Stomach smooth muscle (tissue), 2 donors: ENCODE results near the gene TMEM45B.

Experiments
- H3K27ac ChIP-seq: one replicate; pipeline ENCODE4 v1.7.0; 2013; ENCODE audit warnings: mild to moderate bottlenecking, low read length, inconsistent platforms
- H3K27me3 ChIP-seq, 2 donors: one replicate each; pipeline ENCODE4 v1.7.0; 2013; ENCODE audit warnings: low read length in 2 of 2; ENCODE audit not compliant: insufficient read depth in 2 of 2, control insufficient read depth in 1 of 2
- H3K36me3 ChIP-seq, 2 donors: one replicate each; pipeline ENCODE4 v1.7.0; 2013; ENCODE audit warnings: low read length in 2 of 2; ENCODE audit not compliant: control insufficient read depth in 2 of 2, insufficient read depth in 2 of 2
- H3K4me1 ChIP-seq: one replicate; pipeline ENCODE4 v1.7.0; 2013; ENCODE audit warnings: low read length; ENCODE audit not compliant: control insufficient read depth, insufficient read depth
- H3K4me3 ChIP-seq, 2 donors: one replicate each; pipeline ENCODE4 v1.7.0; 2013; ENCODE audit warnings: low read length in 2 of 2
- H3K9ac ChIP-seq, 2 donors: one replicate each; pipeline ENCODE4 v1.7.0; 2013; ENCODE audit warnings: low read length in 2 of 2, mild to moderate bottlenecking in 1 of 2
- H3K9me3 ChIP-seq, 2 donors: one replicate each; pipeline ENCODE4 v1.7.0; 2013; ENCODE audit warnings: low read length in 2 of 2; ENCODE audit not compliant: control insufficient read depth in 2 of 2
- donor health status: healthy.
- donor health status: Pancreatic carcinoma.

Gene TMEM45B

GRCh38 chr11:129871914-129872313 is 56.3 kb downstream of the TMEM45B start:
- no peaks in the 10 kb centered on the region for H3K9me3 ChIP-seq
- H3K9ac ChIP-seq, result no peak overlapping the region
- H3K4me3 ChIP-seq, result no peak overlapping the region
- H3K27me3 ChIP-seq, result no peaks in the 10 kb centered on the region
- H3K4me1 ChIP-seq, result no peaks in the 10 kb centered on the region
- H3K27ac ChIP-seq, result no peak overlapping the region
- peaks cover 62 to 76% of the 10 kb centered on the region in 2 donors for H3K36me3 ChIP-seq

- H3K9ac ChIP-seq, result no peak overlapping the region
- no peak overlapping the region for H3K4me3 ChIP-seq
- H3K36me3 ChIP-seq, result peaks cover 79 to 80% of the 10 kb centered on the region in 2 donors
- H3K27me3 ChIP-seq, result no peaks in the 10 kb centered on the region
- no peak overlapping the region for H3K27ac ChIP-seq
- no peaks in the 10 kb centered on the region for H3K4me1 ChIP-seq
- no peaks in the 10 kb centered on the region for H3K9me3 ChIP-seq
Measured at GRCh38 chr11:129880311-129880710, 64.7 kb downstream of the TMEM45B start.

GRCh38 chr11:129881570-129882170 is 66.0 kb downstream of the TMEM45B start:
- H3K27me3 ChIP-seq, result no peaks in the 10 kb centered on the region
- peaks cover 75 to 80% of the 10 kb centered on the region in 2 donors for H3K36me3 ChIP-seq
- no peak overlapping the region for H3K9ac ChIP-seq
- H3K27ac ChIP-seq, result no peak overlapping the region
- no peaks in the 10 kb centered on the region for H3K4me1 ChIP-seq
- H3K4me3 ChIP-seq, result no peak overlapping the region
- no peaks in the 10 kb centered on the region for H3K9me3 ChIP-seq

- Histone ChIP-seq H3K4me1 (no peaks in the 10 kb centered on the region), H3K4me3 (no peak overlapping the region), H3K27ac (no peak overlapping the region), H3K9me3 (no peaks in the 10 kb centered on the region), H3K27me3 (no peaks in the 10 kb centered on the region), H3K9ac (no peak overlapping the region), H3K36me3 (peaks cover 64 to 70% of the 10 kb centered on the region in 2 donors)
Measured at GRCh38 chr11:129884581-129884980, 68.9 kb downstream of the TMEM45B start.

- Histone ChIP-seq H3K9me3 (no peaks in the 10 kb centered on the region), H3K9ac (no peak overlapping the region), H3K4me1 (no peaks in the 10 kb centered on the region), H3K27me3 (no peaks in the 10 kb centered on the region), H3K4me3 (no peak overlapping the region), H3K27ac (no peak overlapping the region), H3K36me3 (peaks cover 62 to 71% of the 10 kb centered on the region in 2 donors)
Measured at GRCh38 chr11:129885381-129885780, 69.7 kb downstream of the TMEM45B start.

GRCh38 chr11:129888451-129888850 is 72.8 kb downstream of the TMEM45B start:
- no peak overlapping the region for H3K9ac ChIP-seq
- no peaks in the 10 kb centered on the region for H3K4me1 ChIP-seq
- H3K4me3 ChIP-seq, result no peak overlapping the region
- no peaks in the 10 kb centered on the region for H3K9me3 ChIP-seq
- H3K27ac ChIP-seq, result no peak overlapping the region
- peaks cover 49 to 64% of the 10 kb centered on the region in 2 donors for H3K36me3 ChIP-seq
- no peaks in the 10 kb centered on the region for H3K27me3 ChIP-seq

GRCh38 chr11:129894278-129895125 is 78.9 kb downstream of the TMEM45B start:
- H3K9me3 ChIP-seq, result no peaks in the 10 kb centered on the region
- peak overlapping the region; percentile 18 for H3K27ac ChIP-seq
- H3K27me3 ChIP-seq, result no peaks in the 10 kb centered on the region
- H3K4me3 ChIP-seq, result peak overlapping the region; percentile 81 to 93
- peak overlapping the region; percentile 83 to 88 for H3K9ac ChIP-seq
- H3K4me1 ChIP-seq, result peaks cover 15% of the 10 kb centered on the region
- H3K36me3 ChIP-seq, result peaks cover 10 to 21% of the 10 kb centered on the region in 2 donors

GRCh38 chr11:129895126-129896041 is 79.7 kb downstream of the TMEM45B start, which contains the start of gene NFRKB:
TSS of gene NFRKB (minus strand) at chr11:129895578. CDS start at chr11:129892849, 2,729 bp downstream.
- H3K27me3 ChIP-seq, result no peaks in the 10 kb centered on the region
- no peaks in the 10 kb centered on the region for H3K9me3 ChIP-seq
- H3K4me3 ChIP-seq, result peak within 1 kb of the TSS; percentile 81 to 93
- peak within 1 kb of the TSS; percentile 37 for H3K27ac ChIP-seq
- H3K36me3 ChIP-seq, result peaks cover 10 to 15% of the 10 kb centered on the region in 2 donors
- H3K9ac ChIP-seq, result peak within 1 kb of the TSS; percentile 83 to 88
- peaks cover 15% of the 10 kb centered on the region for H3K4me1 ChIP-seq

GRCh38 chr11:129896062-129896461 is 80.4 kb downstream of the TMEM45B start:
- Histone ChIP-seq H3K4me1 (peaks cover 15% of the 10 kb centered on the region), H3K27ac (peak overlapping the region; percentile 37), H3K4me3 (peak overlapping the region; percentile 81 to 93), H3K9me3 (no peaks in the 10 kb centered on the region), H3K27me3 (no peaks in the 10 kb centered on the region), H3K9ac (peak overlapping the region; percentile 64 to 86), H3K36me3 (peaks cover 9 to 11% of the 10 kb centered on the region in 2 donors)

GRCh38 chr11:129905402-129905801 is 89.8 kb downstream of the TMEM45B start:
- peaks cover 13 to 23% of the 10 kb centered on the region in 2 donors for H3K36me3 ChIP-seq

More at GRCh38 chr11:129905402-129905801, 89.8 kb downstream of the TMEM45B start:
- Histone ChIP-seq H3K9ac (no peak overlapping the region), H3K27ac (no peak overlapping the region), H3K9me3 (no peaks in the 10 kb centered on the region), H3K4me1 (no peaks in the 10 kb centered on the region), H3K4me3 (no peak overlapping the region), H3K27me3 (no peaks in the 10 kb centered on the region)
